HG02678 (cell line): Measurements from ENCODE around the gene MYOZ2.

Experiments used
- ATAC-seq: cut with Tn5 transposase; IDR thresholded peaks from one replicate; pipeline ENCODE4 v1.9.1; 2021; ENCODE audit warnings: mild to moderate bottlenecking, moderate library complexity; ENCODE audit not compliant: unreplicated experiment

The MYOZ2 gene

DNA sequence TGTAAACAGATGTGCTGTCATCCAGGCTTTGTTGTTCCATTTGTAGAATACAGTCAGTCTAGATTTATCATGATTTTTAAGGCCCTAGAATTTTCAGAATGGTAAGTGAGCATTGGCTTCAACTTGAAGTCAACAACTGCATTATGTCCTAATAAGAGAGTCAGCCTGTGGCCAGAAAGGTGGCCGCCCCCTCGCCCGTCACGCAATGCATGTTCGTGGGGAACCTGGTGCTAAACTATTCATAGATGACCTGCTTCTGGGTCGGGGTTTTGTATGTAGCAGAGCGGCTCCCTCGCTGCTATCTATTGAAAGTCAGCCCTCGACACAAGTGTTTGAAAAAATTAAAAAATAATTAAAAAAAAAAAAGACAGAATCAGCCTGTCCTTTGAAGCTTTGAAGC lies 101.6 kb downstream of the MYOZ2 start:
- ATAC-seq, result no peak
